K562 (cell line): Measurements from ENCODE around the gene AP1M1.

Source experiments
- CBX3 ChIP-seq, 2 experiments: IDR thresholded peaks; 1 replicate in 1 of 2; 2 replicates in 1 of 2; pipeline ENCODE4 v1.6.1; 2012; ENCODE audit warnings: inconsistent platforms in 2 of 2, low read length in 2 of 2, borderline replicate concordance in 1 of 2, control low read depth in 1 of 2
- EP300 ChIP-seq: IDR thresholded peaks from 2 replicates; pipeline ENCODE4 v1.6.1; 2012; ENCODE audit warnings: low read length, improper control_type of control experiment
- EZH2 ChIP-seq: IDR thresholded peaks from 2 replicates; pipeline ENCODE4 v1.6.1; 2012; ENCODE audit warnings: low read depth, mild to moderate bottlenecking, inconsistent platforms, low read length, borderline replicate concordance
- NCOA1 ChIP-seq: fragments of 450-650 bp; IDR thresholded peaks from 2 replicates; pipeline ENCODE4 v1.6.1; 2016; ENCODE audit warnings: low read depth
- NEUROD1 ChIP-seq: fragments of 150-350 bp; IDR thresholded peaks from 2 replicates; pipeline ENCODE4 v1.6.1; 2014; ENCODE audit warnings: borderline replicate concordance, low read length, low read depth; ENCODE audit not compliant: partially characterized antibody
- NFATC3 ChIP-seq: fragments of 450-650 bp; IDR thresholded peaks from 2 replicates; pipeline ENCODE4 v1.6.1; 2017; ENCODE audit warnings: mild to moderate bottlenecking
- TAF1 ChIP-seq: IDR thresholded peaks from 2 replicates; pipeline ENCODE4 v1.6.1; 2011; ENCODE audit warnings: mild to moderate bottlenecking, low read length, moderate library complexity; ENCODE audit not compliant: insufficient read depth, control insufficient read depth, severe bottlenecking; ENCODE audit errors: extremely low read depth
- TEAD4 ChIP-seq, 2 experiments: sonication (generic) in 1 of 2; formaldehyde crosslinking in 1 of 2; IDR thresholded peaks; 2 replicates each; pipeline versions ENCODE4 v1.6.1 to v1.8.0; 2012 to 2022; ENCODE audit warnings: borderline replicate concordance in 1 of 2, inconsistent platforms in 1 of 2, low read length in 1 of 2, mild to moderate bottlenecking in 1 of 2, missing genetic modification reagents in 1 of 2
- YY1 ChIP-seq, 3 experiments: IDR thresholded peaks; 2 replicates each; pipeline ENCODE4 v1.6.1; 2011; ENCODE audit warnings: low read length in 2 of 3, mild to moderate bottlenecking in 2 of 3, moderate library complexity in 2 of 3, borderline replicate concordance in 1 of 3, control low read depth in 1 of 3, low read depth in 1 of 3; ENCODE audit not compliant: insufficient read depth in 3 of 3, insufficient replicate concordance in 2 of 3, control insufficient read depth in 1 of 3, insufficient read length in 1 of 3; ENCODE audit errors: extremely low read depth in 1 of 3
- ZNF24 ChIP-seq: fragments of 450-650 bp; IDR thresholded peaks from 2 replicates; pipeline ENCODE4 v1.6.1; 2016
- ZNF444 ChIP-seq: fragments of 250-450 bp; sonication (Bioruptor Pico); IDR thresholded peaks from 2 replicates; pipeline ENCODE4 v1.4.0; 2020; ENCODE audit warnings: mild to moderate bottlenecking, moderate library complexity
- TF ChIP-seq, protein P1 (sequence below): sonication (generic); formaldehyde crosslinking; IDR thresholded peaks from 2 replicates; pipeline ENCODE4 v1.8.1; 2023; ENCODE audit warnings: mild to moderate bottlenecking, missing genetic modification reagents

DNA sequence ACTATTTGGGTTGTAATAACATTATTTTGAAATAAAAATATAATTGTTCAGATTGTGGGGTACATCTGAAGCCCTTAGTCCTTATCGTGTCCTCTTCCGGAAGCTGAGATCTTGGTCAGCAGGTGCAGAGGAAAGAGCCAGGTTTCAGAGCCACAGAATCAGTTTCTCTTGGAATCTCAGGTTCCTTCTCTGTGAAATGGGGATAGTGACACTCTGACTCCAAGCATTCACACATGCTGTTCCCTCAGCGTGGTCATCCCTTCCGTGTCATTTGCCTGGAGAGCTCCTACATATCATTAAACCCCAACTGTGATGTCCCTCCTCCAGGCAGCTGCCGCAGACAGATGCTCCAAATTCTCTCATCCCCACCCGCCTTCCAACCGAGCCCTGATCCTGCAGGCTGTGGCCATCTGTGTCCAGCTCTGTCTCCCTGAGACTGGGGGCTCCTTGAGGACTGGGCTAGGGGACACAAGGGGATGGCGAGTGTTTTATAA, 59.8 kb downstream of the AP1M1 start:
- TF ChIP-seq TEAD4 (IDR thresholded peaks at IDR 0.05; ENCODE audit: low read length) (no peak), TEAD4 (CRISPR knock-in tag; IDR thresholded peaks at IDR 0.05; ENCODE audit: borderline replicate concordance) (no peak), EZH2 (no peak), YY1 (IDR thresholded peaks at IDR 0.05; ENCODE audit: borderline replicate concordance in 1 of 3, control insufficient read depth in 1 of 3, extremely low read depth in 1 of 3, insufficient read depth in 3 of 3, insufficient read length in 1 of 3, insufficient replicate concordance in 2 of 3, low read depth in 1 of 3, low read length in 2 of 3) (no peak), NEUROD1 (no peak), CBX3 (IDR thresholded peaks at IDR 0.05; ENCODE audit: borderline replicate concordance in 1 of 2, low read length in 2 of 2) (no peak), ZNF444 (CRISPR knock-in tag) (no peak), ZNF24 (no peak), TAF1 (no peak), NFATC3 (no peak), NCOA1 (no peak), EP300 (no peak)
- TF ChIP-seq, protein P1, sequence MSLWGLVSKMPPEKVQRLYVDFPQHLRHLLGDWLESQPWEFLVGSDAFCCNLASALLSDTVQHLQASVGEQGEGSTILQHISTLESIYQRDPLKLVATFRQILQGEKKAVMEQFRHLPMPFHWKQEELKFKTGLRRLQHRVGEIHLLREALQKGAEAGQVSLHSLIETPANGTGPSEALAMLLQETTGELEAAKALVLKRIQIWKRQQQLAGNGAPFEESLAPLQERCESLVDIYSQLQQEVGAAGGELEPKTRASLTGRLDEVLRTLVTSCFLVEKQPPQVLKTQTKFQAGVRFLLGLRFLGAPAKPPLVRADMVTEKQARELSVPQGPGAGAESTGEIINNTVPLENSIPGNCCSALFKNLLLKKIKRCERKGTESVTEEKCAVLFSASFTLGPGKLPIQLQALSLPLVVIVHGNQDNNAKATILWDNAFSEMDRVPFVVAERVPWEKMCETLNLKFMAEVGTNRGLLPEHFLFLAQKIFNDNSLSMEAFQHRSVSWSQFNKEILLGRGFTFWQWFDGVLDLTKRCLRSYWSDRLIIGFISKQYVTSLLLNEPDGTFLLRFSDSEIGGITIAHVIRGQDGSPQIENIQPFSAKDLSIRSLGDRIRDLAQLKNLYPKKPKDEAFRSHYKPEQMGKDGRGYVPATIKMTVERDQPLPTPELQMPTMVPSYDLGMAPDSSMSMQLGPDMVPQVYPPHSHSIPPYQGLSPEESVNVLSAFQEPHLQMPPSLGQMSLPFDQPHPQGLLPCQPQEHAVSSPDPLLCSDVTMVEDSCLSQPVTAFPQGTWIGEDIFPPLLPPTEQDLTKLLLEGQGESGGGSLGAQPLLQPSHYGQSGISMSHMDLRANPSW (CRISPR knock-in tag) = no peak
